Measurements from ENCODE around the gene TFIP11.

- TF ChIP-seq, protein P1, sequence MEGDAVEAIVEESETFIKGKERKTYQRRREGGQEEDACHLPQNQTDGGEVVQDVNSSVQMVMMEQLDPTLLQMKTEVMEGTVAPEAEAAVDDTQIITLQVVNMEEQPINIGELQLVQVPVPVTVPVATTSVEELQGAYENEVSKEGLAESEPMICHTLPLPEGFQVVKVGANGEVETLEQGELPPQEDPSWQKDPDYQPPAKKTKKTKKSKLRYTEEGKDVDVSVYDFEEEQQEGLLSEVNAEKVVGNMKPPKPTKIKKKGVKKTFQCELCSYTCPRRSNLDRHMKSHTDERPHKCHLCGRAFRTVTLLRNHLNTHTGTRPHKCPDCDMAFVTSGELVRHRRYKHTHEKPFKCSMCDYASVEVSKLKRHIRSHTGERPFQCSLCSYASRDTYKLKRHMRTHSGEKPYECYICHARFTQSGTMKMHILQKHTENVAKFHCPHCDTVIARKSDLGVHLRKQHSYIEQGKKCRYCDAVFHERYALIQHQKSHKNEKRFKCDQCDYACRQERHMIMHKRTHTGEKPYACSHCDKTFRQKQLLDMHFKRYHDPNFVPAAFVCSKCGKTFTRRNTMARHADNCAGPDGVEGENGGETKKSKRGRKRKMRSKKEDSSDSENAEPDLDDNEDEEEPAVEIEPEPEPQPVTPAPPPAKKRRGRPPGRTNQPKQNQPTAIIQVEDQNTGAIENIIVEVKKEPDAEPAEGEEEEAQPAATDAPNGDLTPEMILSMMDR (IDR thresholded peaks at IDR 0.05; ENCODE audit: low read depth, low read length): no peak
- TF ChIP-seq POLR2A (IDR thresholded peaks at IDR 0.05; ENCODE audit: extremely low read depth, insufficient read length) (no peak), MYC (IDR thresholded peaks at IDR 0.05; ENCODE audit: low read depth, low read length) (no peak), MAX (IDR thresholded peaks at IDR 0.05; ENCODE audit: low read depth, low read length) (no peak)
Observed at GRCh38 chr22:26536762-26537134, 24.5 kb upstream of the TFIP11 start.

Measured in NB4 (cell line).